HEK293 (cell line): ENCODE results near the gene ZNF33B.
"Not testable (repeated sequence)": the region's sequence is repeated elsewhere in the genome, so short reads cannot be mapped to it uniquely, and the experiment has no call there.

Experiments used
- CTCF ChIP-seq: fragments of 450-650 bp; formaldehyde crosslinking; IDR thresholded peaks from 2 replicates; pipeline ENCODE4 v1.5.1; 2016; ENCODE audit warnings: missing biosample characterization, missing genetic modification characterization
- INSM2 ChIP-seq: fragments of 450-650 bp; formaldehyde crosslinking; IDR thresholded peaks from 2 replicates; pipeline ENCODE4 v1.5.1; 2016; ENCODE audit warnings: missing biosample characterization, missing genetic modification characterization
- ZBTB7A ChIP-seq: fragments of 450-650 bp; formaldehyde crosslinking; IDR thresholded peaks from 2 replicates; pipeline ENCODE4 v1.5.1; 2016; ENCODE audit warnings: low read depth, missing biosample characterization, missing genetic modification characterization
- ZSCAN18 ChIP-seq: fragments of 450-650 bp; formaldehyde crosslinking; IDR thresholded peaks from 2 replicates; pipeline ENCODE4 v1.5.1; 2016; ENCODE audit warnings: missing biosample characterization, missing genetic modification characterization

DNA sequence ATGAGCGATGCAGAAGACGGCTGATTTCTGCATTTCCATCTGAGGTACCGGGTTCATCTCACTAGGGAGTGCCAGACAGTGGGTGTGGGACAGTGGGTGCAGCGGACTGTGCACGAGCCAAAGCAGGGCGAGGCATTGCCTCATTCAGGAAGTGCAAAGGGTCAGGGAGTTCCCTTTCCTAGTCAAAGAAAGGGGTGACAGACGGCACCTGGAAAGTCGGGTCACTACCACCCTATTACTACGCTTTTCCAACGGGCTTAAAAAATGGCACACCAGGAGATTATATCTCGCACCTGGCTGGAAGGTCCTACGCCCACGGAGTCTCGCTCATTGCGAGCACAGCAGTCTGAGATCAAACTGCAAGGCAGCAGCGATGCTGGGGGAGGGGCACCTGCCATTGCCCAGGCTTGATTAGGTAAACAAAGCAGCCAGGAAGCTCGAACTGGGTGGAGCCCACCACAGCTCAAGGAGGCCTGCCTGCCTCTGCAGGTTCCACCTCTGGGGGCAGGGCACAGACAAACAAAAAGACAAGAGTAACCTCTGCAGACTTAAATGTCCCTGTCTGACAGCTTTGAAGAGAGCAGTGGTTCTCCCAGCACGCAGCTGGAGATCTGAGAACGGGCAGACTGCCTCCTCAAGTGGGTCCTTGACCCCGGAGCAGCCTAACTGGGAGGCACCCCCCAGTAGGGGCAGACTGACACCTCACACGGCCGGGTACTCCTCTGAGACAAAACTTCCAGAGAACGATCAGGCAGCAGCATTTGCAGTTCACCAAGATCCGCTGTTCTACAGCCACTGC lies 27.0 kb upstream of the ZNF33B start:
- TF ChIP-seq CTCF, ZSCAN18, INSM2, ZBTB7A (tag by site-specific recombination): not testable (repeated sequence)
